ENCODE data around the gene SFI1. TPM values are rescaled to one million over a fixed set of nuclear protein-coding genes. Genes with fewer than 3 reads are reported as not detected.

The SFI1 gene
- total RNA-seq, 1 donor from 2014 or later: 13.6 TPM

- H3K9me3 ChIP-seq (ENCODE audit: insufficient read depth, low read depth, low read length): no peaks in the 10 kb centered on the region
- H3K9me3 Mint-ChIP-seq (ENCODE audit: unreplicated experiment): no peaks in the 10 kb centered on the region
Observed at GRCh38 chr22:31611061-31611760, 114.9 kb downstream of the SFI1 start.

GRCh38 chr22:31612891-31613285 is 116.6 kb downstream of the SFI1 start:
- FAIRE-seq (no peak), DNase-seq (ENCODE audit: low read depth) (no peak)
- H3K4me2 ChIP-seq (ENCODE audit: low read length): no peak overlapping the region
- H3K27me3 Mint-ChIP-seq (ENCODE audit: low read depth, unreplicated experiment): no peaks in the 10 kb centered on the region
- no peaks in the 10 kb centered on the region for H3K9me3 ChIP-seq (ENCODE audit: insufficient read depth, low read depth, low read length)
- H3K4me1 ChIP-seq (ENCODE audit: insufficient read depth, low read length): peaks cover 2% of the 10 kb centered on the region
- no peak overlapping the region for H3K4me3 Mint-ChIP-seq (ENCODE audit: unreplicated experiment)
- H3K79me2 ChIP-seq (ENCODE audit: insufficient read depth, low read length): no peaks in the 10 kb centered on the region
- no peaks in the 10 kb centered on the region for H3K27me3 ChIP-seq (ENCODE audit: insufficient read depth, low read length)
- peaks cover 16% of the 10 kb centered on the region for H3K36me3 Mint-ChIP-seq (ENCODE audit: low read depth, unreplicated experiment)
- H2AFZ ChIP-seq (ENCODE audit: low read depth, low read length): no peak overlapping the region
- H3K4me3 ChIP-seq (ENCODE audit: insufficient read depth, low read depth, low read length): no peak overlapping the region
- H4K20me1 ChIP-seq (ENCODE audit: insufficient read depth, low read length): no peaks in the 10 kb centered on the region
- no peak overlapping the region for H3K27ac Mint-ChIP-seq (ENCODE audit: unreplicated experiment)
- H3K36me3 ChIP-seq (ENCODE audit: insufficient read depth, low read length): no peaks in the 10 kb centered on the region
- peaks cover 6% of the 10 kb centered on the region for H3K4me1 Mint-ChIP-seq (ENCODE audit: low read depth, unreplicated experiment)
- no peaks in the 10 kb centered on the region for H3K9me3 Mint-ChIP-seq (ENCODE audit: unreplicated experiment)
- H3K9ac ChIP-seq (ENCODE audit: low read length): no peak overlapping the region
- H3K27ac ChIP-seq (ENCODE audit: low read depth, low read length): no peak overlapping the region
- no peak for TF ChIP-seq CTCF (IDR thresholded peaks at IDR 0.05; ENCODE audit: insufficient read depth, low read depth, low read length)
- TF ChIP-seq EZH2 (IDR thresholded peaks at IDR 0.05; ENCODE audit: insufficient read depth, low read length): no peak

More at GRCh38 chr22:31611061-31611760, 114.9 kb downstream of the SFI1 start:
- Mint-ChIP-seq H3K36me3 (ENCODE audit: low read depth, unreplicated experiment) (peaks cover 11% of the 10 kb centered on the region), H3K27me3 (ENCODE audit: low read depth, unreplicated experiment) (no peaks in the 10 kb centered on the region), H3K4me3 (ENCODE audit: unreplicated experiment) (no peak overlapping the region), H3K4me1 (ENCODE audit: low read depth, unreplicated experiment) (peaks cover 6% of the 10 kb centered on the region), H3K27ac (ENCODE audit: unreplicated experiment) (no peak overlapping the region)
- H3K27ac ChIP-seq (ENCODE audit: low read depth, low read length): no peak overlapping the region
- peaks cover 2% of the 10 kb centered on the region for H3K4me1 ChIP-seq (ENCODE audit: insufficient read depth, low read length)
- DNase-seq (ENCODE audit: low read depth) (no peak), FAIRE-seq (no peak)
- H3K4me3 ChIP-seq (ENCODE audit: insufficient read depth, low read depth, low read length): no peak overlapping the region
- H2AFZ ChIP-seq (ENCODE audit: low read depth, low read length): no peak overlapping the region
- TF ChIP-seq CTCF (IDR thresholded peaks at IDR 0.05; ENCODE audit: insufficient read depth, low read depth, low read length) (no peak), EZH2 (IDR thresholded peaks at IDR 0.05; ENCODE audit: insufficient read depth, low read length) (no peak)
- no peaks in the 10 kb centered on the region for H3K79me2 ChIP-seq (ENCODE audit: insufficient read depth, low read length)
- no peak overlapping the region for H3K4me2 ChIP-seq (ENCODE audit: low read length)
- H3K36me3 ChIP-seq (ENCODE audit: insufficient read depth, low read length): no peaks in the 10 kb centered on the region
- no peak overlapping the region for H3K9ac ChIP-seq (ENCODE audit: low read length)
- H3K27me3 ChIP-seq (ENCODE audit: insufficient read depth, low read length): no peaks in the 10 kb centered on the region
- no peaks in the 10 kb centered on the region for H4K20me1 ChIP-seq (ENCODE audit: insufficient read depth, low read length)

GRCh38 chr22:31613286-31613903 is 117.1 kb downstream of the SFI1 start:
- no peaks in the 10 kb centered on the region for H3K27me3 Mint-ChIP-seq (ENCODE audit: low read depth, unreplicated experiment)
- no peak for FAIRE-seq
- no peak overlapping the region for H3K27ac ChIP-seq (ENCODE audit: low read depth, low read length)
- no peak for DNase-seq (ENCODE audit: low read depth)
- H2AFZ ChIP-seq (ENCODE audit: low read depth, low read length): no peak overlapping the region
- peaks cover 6% of the 10 kb centered on the region for H3K4me1 Mint-ChIP-seq (ENCODE audit: low read depth, unreplicated experiment)
- H3K9me3 Mint-ChIP-seq (ENCODE audit: unreplicated experiment): no peaks in the 10 kb centered on the region
- H3K4me2 ChIP-seq (ENCODE audit: low read length): no peak overlapping the region
- no peak overlapping the region for H3K4me3 ChIP-seq (ENCODE audit: insufficient read depth, low read depth, low read length)
- H3K79me2 ChIP-seq (ENCODE audit: insufficient read depth, low read length): no peaks in the 10 kb centered on the region
- H3K9ac ChIP-seq (ENCODE audit: low read length): no peak overlapping the region
- peaks cover 17% of the 10 kb centered on the region for H3K36me3 Mint-ChIP-seq (ENCODE audit: low read depth, unreplicated experiment)
- peaks cover 2% of the 10 kb centered on the region for H3K4me1 ChIP-seq (ENCODE audit: insufficient read depth, low read length)
- no peaks in the 10 kb centered on the region for H3K9me3 ChIP-seq (ENCODE audit: insufficient read depth, low read depth, low read length)
- H4K20me1 ChIP-seq (ENCODE audit: insufficient read depth, low read length): peaks cover under 1% of the 10 kb centered on the region
- TF ChIP-seq CTCF (IDR thresholded peaks at IDR 0.05; ENCODE audit: insufficient read depth, low read depth, low read length): no peak
- no peak for TF ChIP-seq EZH2 (IDR thresholded peaks at IDR 0.05; ENCODE audit: insufficient read depth, low read length)
- no peaks in the 10 kb centered on the region for H3K27me3 ChIP-seq (ENCODE audit: insufficient read depth, low read length)
- no peak overlapping the region for H3K27ac Mint-ChIP-seq (ENCODE audit: unreplicated experiment)
- H3K36me3 ChIP-seq (ENCODE audit: insufficient read depth, low read length): no peaks in the 10 kb centered on the region
- H3K4me3 Mint-ChIP-seq (ENCODE audit: unreplicated experiment): no peak overlapping the region
